Measurements from ENCODE around the gene DIMT1. TPM values are rescaled to one million over a fixed set of nuclear protein-coding genes. Genes with fewer than 3 reads are reported as not detected.

The DIMT1 gene
- total RNA-seq: 10 to 100 TPM in 1 of 4 donors, 1 to 10 TPM in 3; 6.0 to 13.1 (median 8.7) TPM

- 0% methylated on average over 8 to 62 of the region's 66 CpGs for WGBS, 2 donors (ENCODE audit: low coverage in 1 of 2)
- peak within 1 kb of the TSS; percentile 64 to 100 (median 86) for H3K4me3 ChIP-seq
- peak within 1 kb of the TSS; percentile 88 to 99 (median 98) for H3K27ac ChIP-seq
- no peaks in the 10 kb centered on the region for H3K9me3 ChIP-seq
- peak; percentile 96 for DNase-seq
- intact Hi-C loops (cut with DNase I; ENCODE audit: low total_unique reads): no loop called here
- in situ Hi-C loops (cut with MboI; ENCODE audit: low pct_ligation_motif_present in 1 of 4, low pct_unique_long_range_greater_than_20kb in 1 of 4, low sequenced_read_pairs in 3 of 4): no loop called here
- H3K27me3 ChIP-seq: no peaks in the 10 kb centered on the region
- peaks cover 5 to 18% (median 10%) of the 10 kb centered on the region in 4 donors for H3K4me1 ChIP-seq
- TF ChIP-seq, protein P1, sequence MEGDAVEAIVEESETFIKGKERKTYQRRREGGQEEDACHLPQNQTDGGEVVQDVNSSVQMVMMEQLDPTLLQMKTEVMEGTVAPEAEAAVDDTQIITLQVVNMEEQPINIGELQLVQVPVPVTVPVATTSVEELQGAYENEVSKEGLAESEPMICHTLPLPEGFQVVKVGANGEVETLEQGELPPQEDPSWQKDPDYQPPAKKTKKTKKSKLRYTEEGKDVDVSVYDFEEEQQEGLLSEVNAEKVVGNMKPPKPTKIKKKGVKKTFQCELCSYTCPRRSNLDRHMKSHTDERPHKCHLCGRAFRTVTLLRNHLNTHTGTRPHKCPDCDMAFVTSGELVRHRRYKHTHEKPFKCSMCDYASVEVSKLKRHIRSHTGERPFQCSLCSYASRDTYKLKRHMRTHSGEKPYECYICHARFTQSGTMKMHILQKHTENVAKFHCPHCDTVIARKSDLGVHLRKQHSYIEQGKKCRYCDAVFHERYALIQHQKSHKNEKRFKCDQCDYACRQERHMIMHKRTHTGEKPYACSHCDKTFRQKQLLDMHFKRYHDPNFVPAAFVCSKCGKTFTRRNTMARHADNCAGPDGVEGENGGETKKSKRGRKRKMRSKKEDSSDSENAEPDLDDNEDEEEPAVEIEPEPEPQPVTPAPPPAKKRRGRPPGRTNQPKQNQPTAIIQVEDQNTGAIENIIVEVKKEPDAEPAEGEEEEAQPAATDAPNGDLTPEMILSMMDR (IDR thresholded peaks at IDR 0.05): peak in 1 of 5 experiments; percentile 18
- peak; percentile 77 to 88 (median 79) for TF ChIP-seq POLR2AphosphoS5 (IDR thresholded peaks at IDR 0.05)
- peak; percentile 75 for TF ChIP-seq POLR2A (IDR thresholded peaks at IDR 0.05)
- no peak for TF ChIP-seq EP300 (IDR thresholded peaks at IDR 0.05; ENCODE audit: low read depth)
- H3K36me3 ChIP-seq: no peaks in the 10 kb centered on the region
These were observed at the start of gene DIMT1 for GRCh38 chr5:62403411-62404250. TSS of gene DIMT1 (minus strand) at chr5:62403905. CDS start at chr5:62403772, 133 bp downstream.

DNA sequence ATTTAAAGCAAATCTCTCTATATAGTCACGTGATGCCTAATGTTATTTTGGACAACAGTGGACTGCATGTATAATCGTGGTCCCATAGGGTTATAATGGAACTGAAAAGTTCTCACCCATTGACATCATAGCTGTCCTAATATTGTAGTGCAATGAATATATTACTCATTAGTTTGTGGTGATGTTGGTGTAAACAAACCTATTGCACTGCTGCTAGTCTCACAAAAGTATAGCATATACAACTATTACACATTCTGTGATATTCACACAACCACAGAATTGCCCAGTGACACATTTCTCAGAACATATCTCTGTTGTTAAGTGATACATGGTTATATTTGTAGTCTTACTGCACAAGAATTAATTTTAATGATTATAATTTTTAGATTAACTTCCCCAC, 46.6 kb upstream of the DIMT1 start:
- DNase-seq: no peak
- TF ChIP-seq POLR2A (IDR thresholded peaks at IDR 0.05): no peak
- no peak for TF ChIP-seq EP300 (IDR thresholded peaks at IDR 0.05; ENCODE audit: low read depth)
- no peak for TF ChIP-seq POLR2AphosphoS5 (IDR thresholded peaks at IDR 0.05)
- peaks cover 0 to 3% (median 0%) of the 10 kb centered on the region in 4 donors for H3K4me1 ChIP-seq
- intact Hi-C loops (cut with DNase I; ENCODE audit: low total_unique reads): loop anchor here (10.0 kb wide), 1 partner anchor 335 kb away; no protein-coding TSS in a partner anchor
- no peak overlapping the region for H3K27ac ChIP-seq
- in situ Hi-C loops (cut with MboI; ENCODE audit: low pct_ligation_motif_present in 1 of 4, low pct_unique_long_range_greater_than_20kb in 1 of 4, low sequenced_read_pairs in 3 of 4): loop anchor here in 3 of 4 donors (10.0 to 25.0 kb wide), 3 partner anchors 325 to 337 kb away; no protein-coding TSS in a partner anchor
- no peaks in the 10 kb centered on the region for H3K27me3 ChIP-seq
- no peaks in the 10 kb centered on the region for H3K9me3 ChIP-seq
- WGBS, 2 donors (ENCODE audit: low coverage in 1 of 2): 88 to 90% methylated on average over 2 of the region's 2 CpGs
- no peak overlapping the region for H3K4me3 ChIP-seq
- peaks cover 0 to 9% (median 2%) of the 10 kb centered on the region in 4 donors for H3K36me3 ChIP-seq

DNA sequence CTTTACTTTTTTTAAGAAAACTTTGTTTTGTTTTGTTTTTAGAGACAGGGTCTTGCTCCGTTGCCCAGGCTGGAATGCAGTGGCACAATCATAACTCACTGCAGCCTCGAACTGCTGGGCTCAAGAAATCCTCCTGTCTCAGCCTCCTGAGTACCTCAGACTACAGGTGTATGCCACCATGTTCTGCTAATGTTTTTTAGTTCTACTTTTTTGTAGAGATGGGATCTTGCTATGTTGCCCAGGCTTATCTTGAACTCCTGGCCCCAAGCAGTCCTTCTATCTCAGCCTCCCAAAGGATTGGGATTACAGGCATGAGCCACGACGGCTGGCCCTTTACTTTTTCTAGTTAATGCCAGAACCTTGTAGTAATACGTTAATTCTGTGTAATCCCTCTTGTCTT, 44.8 kb upstream of the DIMT1 start:
- H3K4me1 ChIP-seq: peaks cover 0 to 3% (median 0%) of the 10 kb centered on the region in 4 donors
- H3K36me3 ChIP-seq: peaks cover 0 to 9% (median 0%) of the 10 kb centered on the region in 4 donors
- no peaks in the 10 kb centered on the region for H3K27me3 ChIP-seq
- H3K9me3 ChIP-seq: no peaks in the 10 kb centered on the region
- no peak overlapping the region for H3K4me3 ChIP-seq
- no peak for TF ChIP-seq POLR2AphosphoS5 (IDR thresholded peaks at IDR 0.05)
- TF ChIP-seq, protein P1 (IDR thresholded peaks at IDR 0.05): no peak
- TF ChIP-seq POLR2A (IDR thresholded peaks at IDR 0.05): no peak
- TF ChIP-seq EP300 (IDR thresholded peaks at IDR 0.05; ENCODE audit: low read depth): no peak
- no peak overlapping the region for H3K27ac ChIP-seq
- intact Hi-C loops (cut with DNase I; ENCODE audit: low total_unique reads) (no loop called here), in situ Hi-C loops (cut with MboI; ENCODE audit: low pct_ligation_motif_present in 1 of 4, low pct_unique_long_range_greater_than_20kb in 1 of 4, low sequenced_read_pairs in 3 of 4) (loop anchor here in 1 of 4 donors (10.0 kb wide), 1 partner anchor 336 kb away; no protein-coding TSS in a partner anchor)
- no peak for DNase-seq
- 96 to 97% methylated on average over 5 of the region's 5 CpGs for WGBS, 2 donors (ENCODE audit: low coverage in 1 of 2)

DNA sequence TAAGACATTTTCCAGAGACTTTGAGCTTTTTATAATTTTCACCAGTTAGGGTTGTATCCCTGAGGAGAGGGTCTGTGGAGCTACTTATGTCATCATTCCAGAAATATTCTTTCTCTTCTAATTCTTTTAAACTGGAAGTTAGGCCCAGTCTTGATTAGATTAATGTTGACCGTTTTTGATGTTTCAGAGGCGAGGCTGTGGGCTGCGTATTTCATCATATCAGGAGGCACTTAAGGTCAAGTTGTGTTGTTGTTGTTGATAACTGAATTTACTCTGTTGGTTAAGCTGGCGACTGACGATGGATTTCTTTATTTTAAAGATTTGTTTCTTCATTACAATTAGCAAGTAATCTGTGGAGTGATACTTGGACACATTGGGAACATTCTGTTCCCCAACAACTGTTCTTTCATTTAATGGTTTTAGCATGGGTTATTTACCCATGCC, 28.9 kb upstream of the DIMT1 start:
- in situ Hi-C loops (cut with MboI; ENCODE audit: low pct_ligation_motif_present in 1 of 4, low pct_unique_long_range_greater_than_20kb in 1 of 4, low sequenced_read_pairs in 3 of 4): no loop called here
- WGBS, 2 donors (ENCODE audit: low coverage in 1 of 2): 65 to 88% methylated on average over 5 of the region's 5 CpGs
- no peak for TF ChIP-seq POLR2AphosphoS5 (IDR thresholded peaks at IDR 0.05)

More for the DNA sequence above, 28.9 kb upstream of the DIMT1 start:
- H3K4me1 ChIP-seq: peaks cover 0 to 8% (median 6%) of the 10 kb centered on the region in 4 donors
- no peak for DNase-seq
- H3K36me3 ChIP-seq: peaks cover 0 to 3% (median 0%) of the 10 kb centered on the region in 4 donors
- H3K4me3 ChIP-seq: no peak overlapping the region
- no peaks in the 10 kb centered on the region for H3K9me3 ChIP-seq
- H3K27ac ChIP-seq: no peak overlapping the region
- intact Hi-C loops (cut with DNase I; ENCODE audit: low total_unique reads): no loop called here
- no peaks in the 10 kb centered on the region for H3K27me3 ChIP-seq
